Neural crest cell (in vitro differentiated cells): ENCODE measurements around the gene LINC00237. TPM values are rescaled to one million over a fixed set of nuclear protein-coding genes. Genes with fewer than 3 reads are reported as not detected.

ENCODE experiments used
- DNase-seq: peaks from one replicate; pipeline ENCODE4 v3.0.0; 2021; ENCODE audit warnings: low read depth, mixed read lengths, low spot score
- H3K27ac Mint-ChIP-seq: one replicate; pipeline ENCODE4 v1.8.0; 2021; ENCODE audit warnings: mild to moderate bottlenecking, mixed read lengths; ENCODE audit not compliant: unreplicated experiment
- H3K27me3 Mint-ChIP-seq: 2 replicates; pipeline ENCODE4 v1.8.0; 2021; ENCODE audit warnings: low read depth, mild to moderate bottlenecking, mixed read lengths
- H3K36me3 Mint-ChIP-seq: 2 replicates; pipeline ENCODE4 v1.8.0; 2021; ENCODE audit warnings: low read depth, mild to moderate bottlenecking, mixed read lengths
- H3K4me1 Mint-ChIP-seq: 2 replicates; pipeline ENCODE4 v1.8.0; 2021; ENCODE audit warnings: mixed read lengths
- H3K4me3 Mint-ChIP-seq: one replicate; pipeline ENCODE4 v1.8.0; 2021; ENCODE audit warnings: mild to moderate bottlenecking, mixed read lengths
- H3K9me3 Mint-ChIP-seq: 2 replicates; pipeline ENCODE4 v1.8.0; 2021; ENCODE audit warnings: mixed read lengths
- total RNA-seq: library from RNA; stranded (reverse); gene quantifications from 2 replicates; pipeline ENCODE4 v1.2.1, GENCODE V29; 2021
- TF ChIP-seq, protein P1 (sequence below): fragments of 200-600 bp; sonication (generic); conservative IDR thresholded peaks from 2 replicates; pipeline ENCODE4 v1.5.0; 2021; ENCODE audit warnings: antibody characterized with exemption, mild to moderate bottlenecking

Gene LINC00237
- total RNA-seq, 1 donor from 2014 or later: not detected

DNA sequence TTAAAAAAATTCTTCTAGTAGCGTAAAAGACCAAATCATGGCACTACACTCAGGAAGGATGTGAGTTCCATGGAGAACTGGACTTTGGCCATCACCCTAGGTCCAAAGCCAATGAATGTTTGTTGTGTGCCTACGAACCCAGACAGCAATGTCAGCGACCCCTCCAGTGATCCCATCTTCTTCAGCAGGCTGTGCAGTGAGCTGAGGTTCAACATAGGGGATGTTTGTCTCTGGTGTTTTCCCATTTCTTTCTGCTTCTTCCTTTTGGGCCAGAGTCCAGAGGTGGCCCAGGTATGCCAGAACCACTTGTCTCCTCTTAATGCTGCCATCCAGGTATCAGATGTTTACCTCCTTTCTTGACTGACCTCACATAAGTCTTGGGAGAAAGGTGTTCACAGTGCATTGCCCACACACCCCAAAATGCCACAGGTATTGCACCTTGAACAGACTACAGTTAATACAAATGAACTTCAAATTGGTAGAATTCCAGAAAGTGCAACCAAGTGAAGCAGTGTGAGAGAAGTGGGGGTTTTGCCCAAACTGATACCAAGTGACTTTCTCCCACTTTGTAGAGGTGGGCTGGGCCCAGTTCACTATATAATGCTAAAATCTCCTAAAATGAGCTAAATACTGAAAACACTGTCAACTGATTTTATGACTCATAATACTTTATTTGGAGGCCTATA lies 33.9 kb upstream of the LINC00237 start:
- H3K36me3 Mint-ChIP-seq: peaks cover 2% of the 10 kb centered on the region
- H3K9me3 Mint-ChIP-seq: no peaks in the 10 kb centered on the region
- TF ChIP-seq, protein P1, sequence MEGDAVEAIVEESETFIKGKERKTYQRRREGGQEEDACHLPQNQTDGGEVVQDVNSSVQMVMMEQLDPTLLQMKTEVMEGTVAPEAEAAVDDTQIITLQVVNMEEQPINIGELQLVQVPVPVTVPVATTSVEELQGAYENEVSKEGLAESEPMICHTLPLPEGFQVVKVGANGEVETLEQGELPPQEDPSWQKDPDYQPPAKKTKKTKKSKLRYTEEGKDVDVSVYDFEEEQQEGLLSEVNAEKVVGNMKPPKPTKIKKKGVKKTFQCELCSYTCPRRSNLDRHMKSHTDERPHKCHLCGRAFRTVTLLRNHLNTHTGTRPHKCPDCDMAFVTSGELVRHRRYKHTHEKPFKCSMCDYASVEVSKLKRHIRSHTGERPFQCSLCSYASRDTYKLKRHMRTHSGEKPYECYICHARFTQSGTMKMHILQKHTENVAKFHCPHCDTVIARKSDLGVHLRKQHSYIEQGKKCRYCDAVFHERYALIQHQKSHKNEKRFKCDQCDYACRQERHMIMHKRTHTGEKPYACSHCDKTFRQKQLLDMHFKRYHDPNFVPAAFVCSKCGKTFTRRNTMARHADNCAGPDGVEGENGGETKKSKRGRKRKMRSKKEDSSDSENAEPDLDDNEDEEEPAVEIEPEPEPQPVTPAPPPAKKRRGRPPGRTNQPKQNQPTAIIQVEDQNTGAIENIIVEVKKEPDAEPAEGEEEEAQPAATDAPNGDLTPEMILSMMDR: no peak
- H3K4me1 Mint-ChIP-seq: no peaks in the 10 kb centered on the region
- no peak for DNase-seq
- H3K4me3 Mint-ChIP-seq: no peak overlapping the region
- no peak overlapping the region for H3K27ac Mint-ChIP-seq
- no peaks in the 10 kb centered on the region for H3K27me3 Mint-ChIP-seq

DNA sequence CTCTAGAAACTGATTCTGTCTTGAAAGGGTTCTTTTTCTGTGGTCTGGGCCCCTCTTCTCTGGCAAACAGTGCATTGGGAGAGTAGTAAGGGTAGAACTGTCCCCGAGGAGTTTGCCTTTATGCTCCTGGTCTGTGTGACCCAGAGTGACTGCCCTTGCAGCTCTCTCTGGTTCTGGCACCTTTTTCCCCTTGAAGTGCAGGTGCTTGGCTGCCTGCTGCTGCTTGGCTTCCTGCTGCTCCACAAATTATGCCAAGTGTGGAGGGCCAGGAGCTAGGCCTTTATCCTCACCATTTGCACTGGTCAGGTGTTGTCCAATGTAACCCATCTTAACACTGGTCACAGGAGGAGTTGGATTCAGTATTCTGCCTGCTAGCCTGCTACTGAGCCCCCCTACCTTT lies 30.9 kb upstream of the LINC00237 start:
- Mint-ChIP-seq H3K4me3 (no peak overlapping the region), H3K9me3 (no peaks in the 10 kb centered on the region), H3K36me3 (peaks cover 2% of the 10 kb centered on the region), H3K27me3 (no peaks in the 10 kb centered on the region), H3K27ac (no peak overlapping the region), H3K4me1 (no peaks in the 10 kb centered on the region)
- DNase-seq: no peak
- TF ChIP-seq, protein P1: no peak

DNA sequence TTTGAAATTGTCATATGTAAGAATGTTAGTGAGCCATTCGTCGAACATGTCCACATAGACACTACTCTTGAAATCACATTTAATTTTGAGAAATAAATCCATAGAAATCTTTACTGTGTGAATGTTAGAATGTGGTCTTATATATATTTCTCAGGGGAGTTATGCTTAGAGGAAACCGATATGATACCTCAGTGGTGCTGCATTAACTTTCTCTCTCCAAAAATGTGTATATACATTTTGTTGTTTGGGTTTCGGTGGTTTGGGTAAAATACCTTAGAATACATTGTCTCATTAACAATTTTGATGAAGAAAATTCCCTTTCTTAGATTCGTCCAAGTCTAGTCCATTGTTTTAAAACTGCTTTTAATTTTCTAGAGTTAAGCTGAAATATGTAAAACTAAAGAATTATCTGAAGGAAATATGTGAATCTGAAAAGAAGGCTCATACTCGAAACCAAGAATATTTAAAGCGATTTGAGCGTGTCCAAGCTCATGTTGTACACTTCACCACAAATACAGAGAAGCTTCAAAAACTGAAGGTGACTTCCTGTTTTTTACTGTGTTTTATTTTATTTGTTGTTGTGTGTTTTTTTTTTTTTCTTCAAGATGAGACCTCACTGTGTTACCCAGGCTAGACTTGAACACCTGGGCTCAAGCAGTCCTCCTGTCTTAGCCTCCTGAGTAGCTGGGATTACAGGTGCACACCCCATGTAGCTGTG lies 30.0 kb upstream of the LINC00237 start:
- no peak overlapping the region for H3K4me3 Mint-ChIP-seq
- H3K36me3 Mint-ChIP-seq: peaks cover 2% of the 10 kb centered on the region
- H3K9me3 Mint-ChIP-seq: no peaks in the 10 kb centered on the region
- H3K27ac Mint-ChIP-seq: no peak overlapping the region
- H3K4me1 Mint-ChIP-seq: no peaks in the 10 kb centered on the region
- no peak for DNase-seq
- TF ChIP-seq, protein P1: no peak
- no peaks in the 10 kb centered on the region for H3K27me3 Mint-ChIP-seq

DNA sequence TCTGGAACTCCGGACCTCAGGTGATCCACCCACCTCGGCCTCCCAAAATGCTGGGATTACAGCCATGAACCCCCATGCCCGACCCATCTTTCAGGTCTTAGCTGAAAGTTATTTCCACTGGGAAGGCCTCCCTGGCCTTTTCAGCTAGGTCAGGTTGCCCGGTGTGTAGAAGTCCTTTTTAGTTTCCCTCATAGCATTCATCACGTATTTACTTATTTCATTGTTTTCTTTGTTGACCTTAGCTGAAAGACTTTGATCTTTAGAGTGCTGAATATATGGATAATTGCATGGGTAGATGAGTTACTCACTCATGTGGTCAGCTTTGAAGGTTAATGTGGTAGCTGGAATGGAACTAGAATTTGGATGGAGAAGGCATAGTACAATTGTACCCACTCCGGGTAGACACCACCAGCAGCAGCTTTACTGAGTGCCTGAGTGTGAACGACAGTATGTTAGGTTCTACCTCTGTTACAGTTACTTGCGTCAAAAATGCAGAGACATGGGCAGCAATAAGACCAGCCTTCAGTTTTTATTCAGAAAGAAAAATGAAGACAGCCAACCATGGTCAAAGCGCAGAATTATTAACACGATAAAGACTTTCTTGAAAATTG lies 28.8 kb upstream of the LINC00237 start:
- Mint-ChIP-seq H3K4me1 (peaks cover 2% of the 10 kb centered on the region), H3K27me3 (no peaks in the 10 kb centered on the region), H3K27ac (no peak overlapping the region), H3K9me3 (no peaks in the 10 kb centered on the region), H3K4me3 (no peak overlapping the region), H3K36me3 (peaks cover 2% of the 10 kb centered on the region)
- DNase-seq: no peak
- TF ChIP-seq, protein P1: no peak

DNA sequence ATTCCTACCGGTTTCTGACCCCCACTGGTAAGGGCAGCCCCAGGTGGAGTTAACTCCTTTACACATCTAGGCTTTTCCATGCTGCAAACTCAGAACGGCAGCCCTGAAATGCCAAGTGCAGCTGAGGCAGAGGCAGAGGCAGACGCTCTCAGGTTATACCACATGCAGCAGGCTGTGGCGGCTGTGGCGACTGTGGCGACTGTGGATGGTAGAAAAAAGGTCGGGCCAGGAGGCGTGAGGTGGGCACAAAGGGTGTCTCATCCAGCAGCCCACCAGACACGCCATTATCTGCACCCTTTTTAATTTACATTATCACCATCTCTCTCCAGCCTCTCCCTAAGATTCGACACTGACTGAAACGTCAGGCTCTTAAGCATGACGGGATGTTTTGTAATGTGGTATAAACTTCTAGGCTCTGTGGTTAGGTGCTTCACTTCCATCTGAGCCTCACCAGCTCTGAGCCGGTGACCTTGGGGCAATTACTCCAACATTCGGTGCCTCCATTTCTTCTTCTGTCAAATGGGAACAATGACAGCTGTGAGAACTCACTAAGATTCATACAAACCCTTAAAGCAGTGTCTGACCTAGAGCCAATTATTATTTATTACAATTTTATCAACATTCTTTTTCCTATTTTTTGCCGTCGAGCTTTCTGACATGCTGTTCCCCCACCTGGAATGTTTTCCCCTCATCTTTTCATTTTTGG lies 27.9 kb upstream of the LINC00237 start:
- H3K27me3 Mint-ChIP-seq: no peaks in the 10 kb centered on the region
- TF ChIP-seq, protein P1: no peak
- no peak overlapping the region for H3K27ac Mint-ChIP-seq
- H3K4me3 Mint-ChIP-seq: no peak overlapping the region
- DNase-seq: no peak
- peaks cover 2% of the 10 kb centered on the region for H3K36me3 Mint-ChIP-seq
- H3K9me3 Mint-ChIP-seq: no peaks in the 10 kb centered on the region
- peaks cover 4% of the 10 kb centered on the region for H3K4me1 Mint-ChIP-seq
